ENCODE results near the gene RTP5.
"Not testable (repeated sequence)": the region's sequence is repeated elsewhere in the genome, so short reads cannot be mapped to it uniquely, and the experiment has no call there.

- not testable (repeated sequence) for TF ChIP-seq CTCF (IDR thresholded peaks at IDR 0.05; ENCODE audit: low read depth, low read length, poor library complexity, severe bottlenecking); EZH2phosphoT487 (IDR thresholded peaks at IDR 0.05; ENCODE audit: borderline replicate concordance, low read length)
These were observed 36.8 kb downstream of the RTP5 start for GRCh38 chr2:241906378-241906770.
